HepG2 (cell line): ENCODE data around the gene PYGO2. TPM values are rescaled to one million over a fixed set of nuclear protein-coding genes. Genes with fewer than 3 reads are reported as not detected.
A peak's percentile ranks its signal among the peaks of the same experiment; 100 is the strongest.

ENCODE experiments used
- CREBL2 ChIP-seq: sonication (generic); formaldehyde crosslinking; IDR thresholded peaks from 2 replicates; pipeline ENCODE4 v1.8.1; 2023; ENCODE audit warnings: missing genetic modification reagents, mild to moderate bottlenecking, borderline replicate concordance
- KDM5A ChIP-seq: fragments of 200-600 bp; sonication (generic); IDR thresholded peaks from 2 replicates; pipeline ENCODE4 v1.7.0; 2018; ENCODE audit warnings: antibody characterized with exemption, mild to moderate bottlenecking, low read length, borderline replicate concordance
- KIAA2018 ChIP-seq: sonication (generic); formaldehyde crosslinking; IDR thresholded peaks from 2 replicates; pipeline ENCODE4 v1.5.0; 2020; ENCODE audit warnings: mild to moderate bottlenecking, missing genetic modification reagents, borderline replicate concordance
- MTF2 ChIP-seq: sonication (generic); formaldehyde crosslinking; IDR thresholded peaks from 2 replicates; pipeline ENCODE4 v1.5.0; 2020; ENCODE audit warnings: missing genetic modification reagents, borderline replicate concordance
- PATZ1 ChIP-seq: sonication (generic); formaldehyde crosslinking; IDR thresholded peaks from 2 replicates; pipeline ENCODE4 v1.4.0; 2020; ENCODE audit warnings: missing genetic modification reagents
- SOX5 ChIP-seq: IDR thresholded peaks from 2 replicates; pipeline ENCODE4 v1.6.1; 2016; ENCODE audit warnings: borderline replicate concordance
- SRSF4 ChIP-seq: fragments of 200-400 bp; formaldehyde crosslinking; IDR thresholded peaks from one replicate; pipeline ENCODE4 v1.6.1; 2018; ENCODE audit warnings: mild to moderate bottlenecking, low read depth, low read length, moderate library complexity; ENCODE audit not compliant: poor library complexity, severe bottlenecking
- TOPORS ChIP-seq: sonication (generic); formaldehyde crosslinking; IDR thresholded peaks from 2 replicates; pipeline ENCODE4 v1.8.0; 2023; ENCODE audit warnings: mild to moderate bottlenecking, missing genetic modification reagents
- ZNF12 ChIP-seq: sonication (generic); formaldehyde crosslinking; IDR thresholded peaks from 2 replicates; pipeline ENCODE4 v1.5.0; 2020; ENCODE audit warnings: missing genetic modification reagents
- ZNF263 ChIP-seq: sonication (generic); formaldehyde crosslinking; IDR thresholded peaks from 2 replicates; pipeline ENCODE4 v1.4.0; 2020; ENCODE audit warnings: missing genetic modification reagents
- ZNF382 ChIP-seq: sonication (generic); formaldehyde crosslinking; IDR thresholded peaks from 2 replicates; pipeline ENCODE4 v1.5.0; 2020; ENCODE audit warnings: missing genetic modification reagents, mild to moderate bottlenecking, borderline replicate concordance
- ZNF644 ChIP-seq: IDR thresholded peaks from 2 replicates; pipeline ENCODE4 v1.6.1; 2016; ENCODE audit warnings: low read depth
- ZNF691 ChIP-seq: sonication (generic); formaldehyde crosslinking; IDR thresholded peaks from 2 replicates; pipeline ENCODE4 v1.4.0; 2020; ENCODE audit warnings: missing genetic modification reagents, low read depth, mild to moderate bottlenecking, borderline replicate concordance
- ZNF788 ChIP-seq: sonication (generic); formaldehyde crosslinking; IDR thresholded peaks from 2 replicates; pipeline ENCODE4 v1.5.0; 2020; ENCODE audit warnings: mild to moderate bottlenecking, missing genetic modification reagents, borderline replicate concordance
- ZNF883 ChIP-seq: sonication (generic); formaldehyde crosslinking; IDR thresholded peaks from 2 replicates; pipeline ENCODE4 v1.5.1; 2020; ENCODE audit warnings: mild to moderate bottlenecking, missing genetic modification reagents; ENCODE audit errors: not compliant biosample characterization
- ZSCAN5A ChIP-seq: sonication (generic); formaldehyde crosslinking; IDR thresholded peaks from 2 replicates; pipeline ENCODE4 v1.8.0; 2022; ENCODE audit warnings: mild to moderate bottlenecking, missing genetic modification reagents, borderline replicate concordance
- polyA plus RNA-seq, 8 experiments: library from polyadenylated mRNA; depleted of rRNA in 3 of 8; stranded (reverse) in 7 of 8; unstranded in 1 of 8; fragments of >200 nt; fragmentation: Illumina TruSeq in 4 of 8; extraction: Trizol in 4 of 8; gene quantifications; 2 replicates each; pipeline versions ENCODE4 v1.2.1 to v1.2.3, GENCODE V29; 2011 to 2016; ENCODE audit warnings: low read depth in 4 of 8, missing spikeins in 1 of 8, mixed read lengths in 1 of 8; ENCODE audit not compliant: insufficient read depth in 1 of 8
- total RNA-seq, 5 experiments: library from RNA; depleted of rRNA; stranded (reverse); fragments of >200 nt; fragmentation: Illumina TruSeq; extraction: Trizol; gene quantifications; 2 replicates each; pipeline ENCODE4 v1.2.3, GENCODE V29; 2016; ENCODE audit warnings: low read depth in 1 of 5

PYGO2 gene
- total and polyA plus RNA-seq, 2 of the 13 experiments (the other 11 are each of a cell fraction or from before 2014, with no cell fraction given): 20.3 to 21.8 TPM

GRCh38 chr1:155001675-155002463, 40.3 kb upstream of the PYGO2 start (continued):
- no peak for TF ChIP-seq SRSF4
- no peak for TF ChIP-seq ZNF883 (CRISPR knock-in tag)
- TF ChIP-seq KDM5A: peak; percentile 78
- no peak for TF ChIP-seq MTF2 (CRISPR knock-in tag)
- no peak for TF ChIP-seq PATZ1 (CRISPR knock-in tag)
- no peak for TF ChIP-seq ZNF788 (CRISPR knock-in tag)
- no peak for TF ChIP-seq KIAA2018
- TF ChIP-seq ZNF12 (CRISPR knock-in tag): no peak
- no peak for TF ChIP-seq ZSCAN5A
- no peak for TF ChIP-seq ZNF382 (CRISPR knock-in tag)
- no peak for TF ChIP-seq ZNF263 (CRISPR knock-in tag)
- no peak for TF ChIP-seq CREBL2 (CRISPR knock-in tag)
- TF ChIP-seq ZNF644 (CRISPR knock-in tag): no peak
- 0 out of 2 replicates have a peak, but pooled peaks have one; percentile 14 for TF ChIP-seq ZNF691 (CRISPR knock-in tag)
- TF ChIP-seq SOX5 (CRISPR knock-in tag): no peak
- TF ChIP-seq TOPORS (CRISPR knock-in tag): no peak
